Adipocyte (in vitro differentiated cells): ENCODE results near the gene SLC24A3.

ENCODE experiments used
- DNase-seq: peaks from one replicate; pipeline ENCODE4 v3.0.0-alpha.2; 2015; ENCODE audit warnings: low read depth
- H3K27me3 ChIP-seq: replicated peaks from 2 replicates; pipeline ENCODE4 v1.7.0; 2013; ENCODE audit warnings: mild to moderate bottlenecking, low read length, moderate library complexity; ENCODE audit not compliant: control insufficient read depth, insufficient read depth
- H3K36me3 ChIP-seq: 2 replicates; pipeline ENCODE4 v1.7.0; 2013; ENCODE audit warnings: low read length, mild to moderate bottlenecking, moderate library complexity; ENCODE audit not compliant: control insufficient read depth, insufficient read depth, severe bottlenecking
- H3K4me1 ChIP-seq: 2 replicates; pipeline ENCODE4 v1.7.0; 2013; ENCODE audit warnings: mild to moderate bottlenecking, low read length, moderate library complexity; ENCODE audit not compliant: control insufficient read depth, insufficient read depth
- H3K4me3 ChIP-seq: 2 replicates; pipeline ENCODE4 v1.7.0; 2013; ENCODE audit warnings: mild to moderate bottlenecking, low read length, moderate library complexity
- H3K9ac ChIP-seq: 2 replicates; pipeline ENCODE4 v1.7.0; 2013; ENCODE audit warnings: mild to moderate bottlenecking, low read length, moderate library complexity
- H3K9me3 ChIP-seq: 2 replicates; pipeline ENCODE4 v1.7.0; 2013; ENCODE audit warnings: mild to moderate bottlenecking, low read length, moderate library complexity; ENCODE audit not compliant: control insufficient read depth

SLC24A3 gene

DNA sequence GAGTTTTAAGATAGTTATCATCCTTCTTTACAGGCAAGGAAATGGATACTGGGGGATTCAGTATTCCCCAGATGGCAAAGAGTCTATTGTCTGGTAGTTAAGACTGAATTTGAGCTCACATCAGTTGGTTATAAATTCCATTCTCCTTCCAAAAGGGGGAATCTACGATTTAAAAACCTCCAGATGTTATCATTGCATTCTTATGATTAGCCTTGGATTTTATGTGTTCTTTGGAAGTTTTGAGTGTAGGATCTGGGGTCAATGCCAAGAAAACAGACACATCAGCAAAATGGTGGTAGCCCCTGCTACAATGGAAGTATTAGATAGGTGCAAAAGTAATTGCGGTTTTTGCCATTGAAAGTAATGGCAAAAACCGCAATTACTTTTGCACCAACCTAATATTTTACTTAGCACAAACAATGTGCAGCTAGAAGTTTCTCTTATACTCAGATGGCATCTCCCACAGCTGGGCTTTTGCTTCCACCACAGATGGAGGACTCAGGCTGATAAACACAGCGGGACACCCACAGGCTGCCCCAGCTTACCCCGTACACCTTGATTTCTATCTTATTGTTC is 377.4 kb downstream of the SLC24A3 start:
- no peaks in the 10 kb centered on the region for H3K4me1 ChIP-seq
- H3K27me3 ChIP-seq: peaks cover 9% of the 10 kb centered on the region
- no peak for DNase-seq

DNA sequence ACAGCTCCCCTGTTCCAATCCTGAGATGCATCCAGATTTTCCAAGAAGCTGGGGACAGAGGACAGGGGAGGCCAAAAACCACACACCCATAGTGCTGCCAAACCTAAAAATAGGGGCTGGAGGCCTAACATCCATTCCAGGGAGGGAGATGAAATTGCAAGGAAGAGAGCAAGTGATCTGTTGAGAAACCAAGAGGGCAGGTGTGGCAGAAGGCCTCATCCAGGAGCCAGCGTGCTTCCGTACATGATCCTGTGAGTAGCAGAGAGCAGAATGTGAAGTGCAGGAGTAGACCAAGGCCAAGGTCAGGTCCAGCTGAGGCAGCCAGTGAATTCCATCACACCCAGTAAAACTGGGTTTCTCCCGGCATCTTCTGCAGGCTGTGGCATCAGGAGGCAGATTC is 377.9 kb downstream of the SLC24A3 start:
- Histone ChIP-seq H3K4me1 (no peaks in the 10 kb centered on the region), H3K27me3 (peaks cover 4% of the 10 kb centered on the region), H3K4me3 (no peak overlapping the region), H3K9me3 (no peaks in the 10 kb centered on the region), H3K36me3 (no peaks in the 10 kb centered on the region), H3K9ac (no peak overlapping the region)
- DNase-seq: no peak

More for the DNA sequence above, 377.4 kb downstream of the SLC24A3 start:
- H3K9ac ChIP-seq: no peak overlapping the region
- no peak overlapping the region for H3K4me3 ChIP-seq
- H3K9me3 ChIP-seq: no peaks in the 10 kb centered on the region
- H3K36me3 ChIP-seq: no peaks in the 10 kb centered on the region

DNA sequence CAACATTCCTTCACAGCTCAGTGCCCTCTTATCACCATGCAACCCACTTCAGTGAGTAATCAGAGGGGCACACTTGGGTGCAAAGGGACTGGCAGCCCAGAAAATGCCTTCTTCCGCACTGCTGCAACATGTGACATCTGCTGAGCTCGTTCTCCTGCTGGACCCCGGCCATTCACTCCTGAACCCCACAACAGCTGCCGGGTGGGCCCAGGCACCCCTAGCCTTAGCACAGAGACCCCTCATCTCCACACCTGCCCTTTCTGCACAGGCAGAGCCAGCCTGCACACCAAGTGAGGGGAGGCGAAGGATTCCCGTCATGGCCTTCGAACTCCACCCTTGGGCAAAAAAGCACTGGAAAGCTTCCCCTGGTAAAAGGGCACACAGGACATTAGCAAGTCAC is 381.3 kb downstream of the SLC24A3 start:
- no peaks in the 10 kb centered on the region for H3K4me1 ChIP-seq
- H3K9ac ChIP-seq: no peak overlapping the region
- H3K4me3 ChIP-seq: no peak overlapping the region
- DNase-seq: no peak
- H3K36me3 ChIP-seq: no peaks in the 10 kb centered on the region
- peaks cover 4% of the 10 kb centered on the region for H3K27me3 ChIP-seq
- no peaks in the 10 kb centered on the region for H3K9me3 ChIP-seq

DNA sequence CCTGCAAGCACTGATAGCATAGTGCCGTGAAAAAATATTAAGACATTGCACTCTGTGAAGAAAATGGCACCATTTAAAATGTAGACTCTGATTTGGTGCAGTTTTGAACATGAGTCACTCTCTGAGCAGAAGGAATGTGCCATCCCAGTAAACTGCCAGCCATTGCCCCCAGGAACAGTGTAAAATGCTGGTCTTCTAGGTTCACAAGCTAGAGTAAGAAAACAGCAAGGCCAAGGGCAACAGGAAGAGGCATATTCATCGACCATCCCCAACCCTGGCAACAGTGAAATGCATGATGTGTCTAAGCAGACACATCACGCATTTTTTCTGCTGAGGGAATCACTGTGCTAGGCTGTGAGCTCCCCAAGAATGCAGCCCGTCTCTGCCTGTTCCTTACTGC is 382.5 kb downstream of the SLC24A3 start:
- no peaks in the 10 kb centered on the region for H3K9me3 ChIP-seq
- H3K9ac ChIP-seq: no peak overlapping the region
- no peaks in the 10 kb centered on the region for H3K36me3 ChIP-seq
- DNase-seq: no peak
- H3K4me3 ChIP-seq: no peak overlapping the region
- no peaks in the 10 kb centered on the region for H3K4me1 ChIP-seq
- peaks cover 4% of the 10 kb centered on the region for H3K27me3 ChIP-seq

DNA sequence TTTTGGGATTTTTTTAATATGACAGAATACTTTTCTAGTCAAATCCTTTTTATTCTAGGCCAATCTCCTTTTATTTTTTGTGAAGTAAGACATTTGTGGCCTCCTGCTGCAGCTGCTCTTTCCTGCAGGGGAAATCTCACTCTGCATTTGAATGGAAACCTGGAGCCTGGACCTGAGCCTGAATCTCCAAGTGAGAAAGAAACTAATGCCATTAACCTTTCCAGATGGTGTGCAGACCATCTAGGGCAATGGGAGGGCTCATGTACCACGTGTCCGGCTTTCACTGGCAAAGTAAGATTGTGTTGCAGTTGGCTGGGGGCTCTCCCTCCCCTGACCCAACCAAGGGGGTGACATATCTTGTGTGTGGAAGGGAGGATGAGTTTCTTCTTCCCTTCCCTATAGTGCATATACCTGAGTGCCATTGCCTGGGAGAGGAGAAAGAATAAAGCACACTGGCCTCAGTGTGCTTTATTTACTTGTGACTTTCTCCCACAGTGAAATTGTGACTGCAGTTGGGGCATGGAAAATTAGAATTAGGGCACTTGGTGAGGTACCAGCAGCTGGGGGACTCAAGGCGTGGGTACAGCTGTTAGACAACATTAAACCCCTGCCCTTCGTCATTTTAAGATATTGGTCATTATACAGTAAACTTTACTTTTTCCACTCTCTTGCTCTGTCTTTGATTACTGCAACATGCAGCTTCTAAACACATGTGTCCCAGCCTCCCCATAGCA is 385.8 kb downstream of the SLC24A3 start:
- no peaks in the 10 kb centered on the region for H3K36me3 ChIP-seq
- H3K4me3 ChIP-seq: no peak overlapping the region
- no peaks in the 10 kb centered on the region for H3K9me3 ChIP-seq
- H3K27me3 ChIP-seq: peaks cover 4% of the 10 kb centered on the region
- no peak overlapping the region for H3K9ac ChIP-seq
- no peak for DNase-seq
- H3K4me1 ChIP-seq: no peaks in the 10 kb centered on the region

GRCh38 chr20:19599200-19599599 is 386.8 kb downstream of the SLC24A3 start:
- no peaks in the 10 kb centered on the region for H3K9me3 ChIP-seq
- H3K9ac ChIP-seq: no peak overlapping the region
- H3K4me3 ChIP-seq: no peak overlapping the region
- no peaks in the 10 kb centered on the region for H3K36me3 ChIP-seq
- DNase-seq: no peak
- no peaks in the 10 kb centered on the region for H3K4me1 ChIP-seq
- H3K27me3 ChIP-seq: peaks cover 4% of the 10 kb centered on the region

- Histone ChIP-seq H3K4me3 (no peak overlapping the region), H3K9me3 (no peaks in the 10 kb centered on the region), H3K4me1 (no peaks in the 10 kb centered on the region), H3K27me3 (peaks cover 4% of the 10 kb centered on the region), H3K36me3 (no peaks in the 10 kb centered on the region), H3K9ac (no peak overlapping the region)
- DNase-seq: no peak
Observed at GRCh38 chr20:19600042-19600441, 387.6 kb downstream of the SLC24A3 start.

DNA sequence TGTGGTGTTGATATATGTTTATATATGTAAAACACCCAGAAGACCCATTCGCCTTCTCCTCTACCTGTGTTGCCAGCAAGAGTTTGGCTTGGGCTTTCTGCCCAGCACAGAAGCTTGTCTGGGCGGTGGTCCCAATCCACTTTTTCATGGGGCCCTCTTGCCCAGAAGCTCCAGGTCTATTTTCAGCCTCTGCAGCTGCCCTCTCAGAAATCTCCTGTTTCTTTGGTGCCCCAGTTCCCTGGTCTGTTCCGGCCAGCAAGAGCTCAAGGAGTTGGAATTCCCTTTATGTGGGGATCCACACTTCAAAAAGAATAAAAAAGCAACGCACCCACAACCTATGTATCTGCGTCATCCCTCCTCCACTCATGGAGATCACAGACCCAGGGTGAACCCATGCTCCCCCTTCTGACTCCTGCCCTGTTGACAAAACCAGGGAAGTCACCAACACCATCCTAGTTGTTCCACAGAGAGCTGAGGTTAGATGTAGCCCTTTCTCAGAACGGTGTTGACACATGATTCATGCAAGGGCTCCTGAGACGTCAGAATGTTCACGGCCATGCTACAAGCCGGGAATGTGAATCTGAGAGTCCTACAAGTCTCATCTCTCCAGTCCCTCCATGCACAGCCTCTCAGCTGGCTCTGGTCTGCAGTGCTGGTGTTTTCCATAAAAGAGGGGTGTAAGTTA is 388.8 kb downstream of the SLC24A3 start:
- DNase-seq: no peak
- Histone ChIP-seq H3K4me3 (no peak overlapping the region), H3K9me3 (no peaks in the 10 kb centered on the region), H3K36me3 (no peaks in the 10 kb centered on the region), H3K9ac (no peak overlapping the region), H3K4me1 (no peaks in the 10 kb centered on the region), H3K27me3 (peaks cover 4% of the 10 kb centered on the region)

DNA sequence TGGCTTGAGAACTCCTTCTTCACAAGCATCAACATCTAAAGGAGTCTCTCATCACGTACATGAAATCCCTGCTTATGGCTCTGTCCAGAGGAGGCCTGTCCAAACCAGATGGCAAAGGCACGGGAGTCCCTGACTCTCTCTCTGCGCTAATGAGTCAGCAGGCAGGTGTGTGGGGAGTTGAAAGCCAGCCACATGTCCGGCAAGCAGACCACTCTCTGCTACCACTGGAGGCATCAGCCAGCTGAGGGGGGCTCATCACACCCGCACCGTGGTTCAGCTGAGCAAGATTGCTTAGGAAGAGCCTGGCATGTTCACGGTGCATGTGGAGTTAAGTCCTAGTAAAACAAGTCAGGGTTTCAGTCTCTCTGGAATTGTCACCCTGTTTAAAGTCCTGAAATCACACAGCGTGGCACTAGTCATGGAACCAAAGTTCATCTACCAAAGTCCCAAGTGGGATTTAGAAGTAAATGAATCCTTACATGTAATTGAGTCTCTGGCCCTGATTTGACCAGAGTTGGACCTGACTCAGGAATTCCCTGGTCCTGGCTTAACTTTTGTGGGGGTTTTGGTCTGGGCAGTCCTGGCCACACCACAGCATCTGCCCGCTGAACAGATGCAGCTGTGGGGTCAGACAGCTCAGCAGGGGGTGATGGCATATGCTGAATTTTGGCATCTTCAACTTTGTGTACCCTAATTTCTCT is 390.4 kb downstream of the SLC24A3 start:
- no peaks in the 10 kb centered on the region for H3K9me3 ChIP-seq
- peaks cover 4% of the 10 kb centered on the region for H3K27me3 ChIP-seq
- no peaks in the 10 kb centered on the region for H3K4me1 ChIP-seq

DNA sequence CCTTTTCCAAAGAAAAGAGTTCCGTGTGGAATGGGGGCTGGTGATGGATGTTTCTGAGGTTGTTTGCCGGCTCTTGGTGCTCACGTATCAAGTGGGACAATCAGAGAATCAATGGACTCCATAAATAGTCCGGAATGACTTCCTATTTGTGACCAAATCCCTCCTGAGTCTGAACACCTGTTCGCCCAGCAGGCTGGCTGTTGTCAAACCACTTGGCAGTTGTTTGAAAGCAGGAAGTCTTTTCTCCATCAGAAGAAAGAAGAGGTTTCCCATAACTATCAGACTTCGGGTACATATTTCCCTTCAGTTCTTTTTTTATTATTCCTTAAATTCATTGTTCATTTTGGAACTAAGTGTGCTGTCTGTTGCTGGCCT is 390.9 kb downstream of the SLC24A3 start:
- Histone ChIP-seq H3K4me1 (no peaks in the 10 kb centered on the region), H3K4me3 (no peak overlapping the region), H3K9ac (no peak overlapping the region), H3K9me3 (no peaks in the 10 kb centered on the region), H3K27me3 (peaks cover 1% of the 10 kb centered on the region), H3K36me3 (no peaks in the 10 kb centered on the region)
- no peak for DNase-seq

More for the DNA sequence above, 390.4 kb downstream of the SLC24A3 start:
- no peaks in the 10 kb centered on the region for H3K36me3 ChIP-seq
- no peak overlapping the region for H3K4me3 ChIP-seq
- DNase-seq: no peak
- H3K9ac ChIP-seq: no peak overlapping the region

DNA sequence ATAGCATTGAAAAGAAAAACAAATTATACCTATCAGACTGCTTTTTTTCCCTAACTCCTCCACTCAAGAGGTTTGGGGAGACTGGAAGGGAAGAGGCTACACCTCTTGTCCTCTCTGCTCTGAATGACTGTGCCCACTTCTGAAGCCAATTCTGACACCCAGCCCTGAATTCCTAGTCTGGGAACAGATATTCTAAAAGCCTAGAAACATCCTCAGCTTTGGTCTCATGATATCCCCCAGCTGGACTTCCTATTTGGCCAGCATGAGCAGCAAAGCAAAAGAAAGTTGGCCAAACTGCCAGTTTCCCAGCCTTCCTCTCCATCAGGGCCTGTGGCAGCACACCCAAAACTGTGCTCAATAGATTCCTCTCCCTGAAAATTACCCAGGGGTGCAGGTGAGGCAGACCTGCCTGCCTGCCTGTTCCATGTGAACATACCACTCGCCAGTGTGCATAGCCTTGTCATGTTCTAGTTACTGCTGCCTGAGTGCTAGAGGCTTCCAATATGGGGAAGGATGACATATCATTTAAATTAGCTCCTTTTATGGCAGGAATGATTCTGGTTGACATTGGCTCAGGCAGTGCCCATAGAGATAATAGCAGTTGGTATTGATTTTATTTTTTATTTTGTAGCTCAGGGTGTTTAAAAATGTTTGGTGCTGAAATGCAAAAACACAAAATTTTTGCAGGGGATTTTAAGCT is 393.5 kb downstream of the SLC24A3 start:
- Histone ChIP-seq H3K9me3 (no peaks in the 10 kb centered on the region), H3K36me3 (no peaks in the 10 kb centered on the region), H3K4me3 (no peak overlapping the region), H3K4me1 (no peaks in the 10 kb centered on the region), H3K9ac (no peak overlapping the region), H3K27me3 (peaks cover 3% of the 10 kb centered on the region)
- DNase-seq: no peak
